HG03159 (cell line): ENCODE results near the gene ANKRD7.
"Not testable (repeated sequence)": the region's sequence is repeated elsewhere in the genome, so short reads cannot be mapped to it uniquely, and the experiment has no call there.

Experiments
- ATAC-seq: cut with Tn5 transposase; IDR thresholded peaks from one replicate; pipeline ENCODE4 v1.9.1; 2021; ENCODE audit warnings: mild to moderate bottlenecking, moderate library complexity; ENCODE audit not compliant: unreplicated experiment

Gene ANKRD7

DNA sequence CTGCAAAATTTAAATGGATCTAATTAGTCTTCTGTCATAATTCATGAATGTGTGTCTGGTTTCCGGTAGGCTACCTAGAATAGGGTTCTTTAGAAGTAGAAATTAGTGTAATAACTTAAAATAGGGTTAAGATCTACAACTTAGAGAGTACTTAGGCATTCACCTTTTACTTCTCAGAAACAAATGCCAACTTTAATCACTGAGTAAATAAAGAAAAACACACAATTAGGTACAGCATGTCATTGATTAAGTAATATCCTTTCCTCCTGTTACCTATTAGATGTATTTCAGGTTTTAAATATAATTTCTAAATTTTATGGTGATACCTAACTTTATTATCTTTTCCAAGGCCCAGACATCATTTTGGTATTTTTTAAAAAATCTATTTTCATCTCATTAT lies 9.3 kb downstream of the ANKRD7 start:
- ATAC-seq, result no peak

DNA sequence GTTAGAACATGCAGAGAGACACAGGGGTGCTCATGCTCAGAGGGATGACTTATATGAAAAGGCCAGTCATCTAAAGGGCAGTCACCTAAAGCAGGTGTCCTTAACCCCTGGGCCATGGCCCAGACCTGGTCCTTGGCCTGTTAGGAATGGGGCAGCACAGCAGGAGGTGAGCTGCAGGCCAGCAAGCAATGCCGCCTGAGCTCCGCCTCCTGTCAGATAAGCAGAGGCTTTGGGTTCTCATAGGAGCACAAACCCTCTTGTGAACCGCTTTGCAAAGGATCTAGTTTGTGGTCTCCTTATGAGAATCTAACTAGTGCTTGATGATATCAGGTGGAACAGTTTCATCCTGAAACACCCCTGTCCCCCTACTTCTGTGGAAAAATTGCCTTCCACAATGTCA lies 14.5 kb downstream of the ANKRD7 start:
- ATAC-seq, result no peak

DNA sequence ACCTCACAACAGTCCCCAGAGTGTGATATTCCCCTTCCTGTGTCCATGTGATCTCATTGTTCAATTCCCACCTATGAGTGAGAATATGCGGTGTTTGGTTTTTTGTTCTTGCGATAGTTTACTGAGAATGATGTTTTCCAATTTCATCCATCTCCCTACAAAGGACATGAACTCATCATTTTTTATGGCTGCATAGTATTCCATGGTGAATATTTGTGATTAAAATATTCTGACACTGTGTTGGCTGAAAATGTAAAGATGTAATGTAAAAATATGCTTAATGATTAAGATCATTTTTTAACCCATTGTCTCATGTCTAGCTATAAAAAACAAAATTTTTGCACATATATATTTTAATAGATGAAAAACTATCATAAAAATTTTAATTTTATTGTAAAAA lies 15.8 kb downstream of the ANKRD7 start:
- not testable (repeated sequence) for ATAC-seq

DNA sequence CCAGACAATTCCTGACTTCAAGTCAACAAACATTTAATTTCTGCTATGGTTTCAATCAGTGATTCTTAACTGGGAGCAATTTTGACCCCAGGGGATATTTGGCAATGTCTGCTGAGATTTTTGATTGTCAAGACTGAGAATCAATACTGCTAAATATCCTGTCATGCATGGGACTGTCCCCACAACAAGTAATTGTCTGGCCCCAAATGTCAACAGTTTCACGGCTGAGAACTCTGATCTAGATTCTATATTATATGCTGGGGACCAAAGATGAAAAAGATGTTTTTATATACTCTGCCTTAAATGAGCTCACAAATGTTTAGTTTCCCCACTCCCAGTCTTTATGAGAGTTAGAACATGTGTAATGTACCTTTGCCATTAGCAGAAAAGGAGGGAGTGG lies 19.2 kb downstream of the ANKRD7 start:
- no peak for ATAC-seq

DNA sequence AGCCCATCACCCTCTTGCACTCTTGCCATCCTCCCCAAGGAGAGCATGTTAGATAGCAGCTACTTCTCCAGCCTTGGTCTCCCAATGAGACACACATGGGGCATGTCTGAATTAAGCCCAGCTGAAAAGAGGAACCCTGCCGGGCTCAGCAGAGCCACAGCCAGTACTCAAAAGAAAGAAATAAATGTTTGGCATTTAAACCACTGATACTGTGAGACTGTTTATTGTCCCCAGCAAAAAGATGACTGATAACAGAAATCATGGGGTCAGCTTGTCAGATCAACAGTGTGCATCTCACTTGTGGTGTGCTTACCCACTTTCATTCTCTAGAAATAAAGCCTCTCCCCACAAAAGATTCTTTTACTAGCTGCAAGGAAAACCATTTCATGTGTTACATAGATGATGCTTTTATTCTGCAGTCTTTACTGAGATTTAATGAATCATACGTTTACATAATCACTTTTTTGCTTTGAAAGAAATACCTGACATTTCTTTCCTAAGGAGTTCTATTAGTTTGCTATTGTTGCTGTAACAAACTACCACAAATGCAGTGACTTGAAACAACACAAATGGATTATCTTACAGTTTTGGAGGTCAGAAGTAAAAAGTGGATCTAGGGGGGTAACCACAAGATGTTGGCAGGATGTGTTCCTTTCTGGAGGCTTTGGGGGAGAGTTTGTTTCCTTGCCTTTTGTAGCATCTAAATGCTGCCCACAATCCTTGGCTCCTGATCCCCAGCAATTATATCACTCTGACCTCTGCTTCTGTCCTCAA lies 20.9 kb downstream of the ANKRD7 start:
- peak; percentile 55 for ATAC-seq

DNA sequence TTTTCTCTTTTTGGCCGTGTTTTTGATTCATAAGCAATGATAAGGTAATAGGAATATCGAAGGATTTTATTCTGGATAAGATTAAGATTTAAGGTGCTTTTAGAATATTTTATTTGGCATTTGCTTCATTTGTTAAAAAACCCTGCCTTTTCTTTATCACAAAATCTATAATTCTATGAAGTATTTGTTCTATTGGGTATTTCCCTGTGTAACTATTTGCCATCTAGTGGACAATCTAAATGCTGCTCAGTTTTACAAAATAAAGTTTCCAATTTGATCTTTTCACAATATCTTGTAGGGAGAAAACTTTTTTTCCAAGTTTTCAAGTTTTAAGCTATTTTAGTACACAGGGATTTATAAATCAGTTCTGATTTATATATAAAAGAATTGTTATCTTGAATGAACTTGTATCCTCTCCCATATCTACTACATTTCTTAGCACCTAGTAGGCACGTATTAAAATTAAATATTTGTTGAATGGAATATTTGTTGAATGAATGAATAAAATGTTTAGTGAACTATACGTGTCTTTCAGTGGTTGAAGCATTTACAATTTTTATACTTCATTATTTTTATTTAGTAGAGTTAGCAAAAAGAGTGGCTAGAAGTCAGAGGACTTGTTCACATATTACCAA lies 26.5 kb downstream of the ANKRD7 start:
- ATAC-seq, result no peak

DNA sequence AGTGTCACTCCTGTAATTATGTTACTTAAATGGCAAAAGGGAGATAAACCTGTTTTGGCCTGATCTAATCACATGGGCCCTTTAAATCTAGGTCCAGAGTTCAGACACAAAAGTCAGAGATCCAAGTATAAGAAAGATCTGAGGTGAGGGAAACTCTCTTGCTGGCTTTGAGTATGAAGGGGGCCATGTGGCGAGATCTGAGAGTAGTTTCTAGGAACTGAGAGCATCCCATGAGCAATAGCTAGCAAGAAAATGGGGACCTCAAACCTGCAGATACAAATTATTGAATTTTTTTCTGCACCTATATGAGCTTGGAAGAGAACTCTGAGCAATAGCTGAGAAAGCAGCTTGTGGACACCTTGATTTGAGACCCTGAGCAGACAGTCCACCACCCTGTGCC lies 27.6 kb downstream of the ANKRD7 start:
- peak; percentile 51 for ATAC-seq

DNA sequence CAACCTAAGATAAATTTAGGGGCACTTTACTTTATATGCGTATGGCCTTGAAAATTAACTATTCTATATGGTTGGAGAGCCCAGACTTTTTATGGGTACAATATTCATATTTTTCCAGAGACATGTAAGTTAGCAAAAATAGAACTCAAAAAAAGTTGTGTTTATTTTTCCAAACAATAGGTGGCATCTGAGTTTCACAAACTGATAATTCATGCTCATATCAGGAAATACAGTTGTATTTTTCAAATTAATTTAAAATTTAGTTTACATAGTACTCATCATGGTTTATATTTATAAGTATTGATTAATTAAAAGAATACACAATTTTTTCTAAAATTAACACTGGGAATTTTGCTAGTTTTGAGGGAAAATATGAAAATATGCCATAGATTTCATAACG lies 34.6 kb downstream of the ANKRD7 start:
- ATAC-seq, result no peak

DNA sequence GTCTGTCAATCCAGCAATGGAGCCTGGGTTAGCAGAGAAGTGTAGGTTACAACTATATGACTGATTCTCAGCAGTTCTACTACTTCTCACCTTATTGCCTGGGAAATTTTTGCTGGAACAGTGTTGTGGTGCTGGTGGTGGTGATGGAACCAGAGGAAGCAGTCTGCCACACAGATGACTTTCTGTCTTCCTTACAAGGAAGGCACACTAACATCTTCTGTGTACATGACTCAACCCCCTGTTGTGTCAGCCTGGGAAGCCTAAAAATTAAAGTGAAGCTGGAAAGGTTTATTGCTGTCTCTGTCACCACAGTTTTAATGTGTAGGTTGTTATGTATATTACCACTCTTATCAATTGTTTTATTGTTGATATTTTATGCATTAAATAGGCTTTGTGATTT lies 40.3 kb downstream of the ANKRD7 start:
- no peak for ATAC-seq

DNA sequence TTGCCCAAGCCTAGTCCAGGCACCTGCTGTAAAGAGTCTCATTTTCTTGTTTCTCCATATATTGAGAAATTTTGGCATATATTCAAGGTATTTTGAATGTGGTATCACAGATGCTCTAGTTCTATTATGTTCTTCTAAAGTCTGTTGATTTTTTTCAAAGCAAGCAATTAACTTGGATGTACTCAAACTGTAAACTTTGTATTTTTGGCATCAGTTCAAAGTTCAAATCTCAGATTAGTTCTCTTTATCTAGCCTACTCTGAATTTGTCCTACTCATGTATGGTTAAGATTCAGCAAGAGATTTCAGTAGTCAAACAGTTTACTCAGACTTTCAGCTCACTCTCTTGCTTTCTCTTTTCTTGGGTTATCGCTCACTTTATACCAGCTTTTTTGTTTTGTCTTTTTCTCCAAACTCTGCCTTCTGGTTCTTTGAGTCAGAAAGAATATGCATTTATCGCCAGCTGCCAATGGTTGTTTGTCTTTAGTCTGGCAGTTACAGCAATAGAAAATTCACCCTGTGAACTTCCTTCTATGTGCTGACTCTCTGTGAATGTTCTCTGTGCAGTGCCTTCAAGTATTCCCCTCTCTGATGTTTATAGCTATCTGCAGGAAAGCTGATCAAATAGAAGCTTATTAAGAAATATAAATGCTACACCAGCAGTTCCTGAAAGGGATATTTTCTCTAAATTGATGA lies 56.0 kb downstream of the ANKRD7 start:
- ATAC-seq, result no peak

DNA sequence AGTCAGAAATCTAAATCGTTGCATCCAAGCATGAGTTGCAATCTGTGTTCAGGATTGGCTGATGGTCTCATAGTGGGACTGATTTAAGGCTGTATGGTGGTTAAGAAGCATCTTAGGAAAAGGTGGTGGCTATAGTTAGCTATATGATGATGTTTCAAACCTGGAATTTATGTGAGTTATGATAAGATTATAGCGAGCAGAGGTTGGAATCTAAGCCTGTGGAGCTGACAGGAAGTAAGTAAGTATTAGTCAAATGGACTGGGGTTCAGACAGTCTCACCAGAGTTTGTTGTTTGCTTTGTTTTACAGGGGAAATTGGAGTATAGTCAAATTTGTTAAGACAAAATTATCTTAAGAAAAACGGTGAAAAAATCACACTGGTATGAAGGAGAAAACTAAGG lies 56.7 kb downstream of the ANKRD7 start:
- ATAC-seq, result no peak

DNA sequence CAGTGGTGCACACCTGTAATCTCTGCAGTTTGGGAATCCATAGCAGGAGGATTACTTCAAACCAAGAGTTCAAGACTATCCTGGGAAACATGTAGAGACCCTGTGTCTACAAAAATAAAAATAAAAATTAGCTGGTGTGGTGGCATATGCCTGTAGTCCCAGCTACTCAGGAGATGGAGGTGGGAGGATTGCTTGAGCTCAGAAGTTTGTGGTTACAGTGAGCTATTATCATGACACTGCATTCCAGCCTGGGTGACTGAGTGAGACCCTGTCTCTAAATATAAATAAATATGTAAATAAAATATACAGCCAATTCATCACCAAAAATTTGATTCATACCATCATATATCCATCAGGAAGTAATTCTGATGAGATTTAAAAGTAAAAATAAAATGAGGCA lies 60.9 kb downstream of the ANKRD7 start:
- ATAC-seq, result no peak

DNA sequence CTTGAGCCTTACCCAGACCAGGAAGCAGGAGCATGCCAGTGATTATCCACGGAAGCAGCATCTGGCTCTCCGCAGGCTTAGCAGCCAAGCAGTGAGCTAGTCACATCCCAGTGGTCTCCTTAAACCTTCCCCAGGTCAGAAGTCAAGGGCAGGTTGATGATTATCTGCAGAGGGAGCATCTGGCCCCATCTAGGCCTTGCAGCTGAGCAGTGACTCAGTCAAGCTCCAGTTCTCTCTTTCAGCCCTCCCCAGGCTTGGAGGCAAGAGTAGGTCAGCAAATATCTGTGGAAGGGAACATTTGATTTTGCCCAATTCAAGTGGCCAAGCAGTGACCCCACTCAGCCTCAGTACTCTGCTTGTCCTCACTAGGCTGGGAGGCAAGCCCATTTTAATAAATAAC lies 61.6 kb downstream of the ANKRD7 start:
- no peak for ATAC-seq

DNA sequence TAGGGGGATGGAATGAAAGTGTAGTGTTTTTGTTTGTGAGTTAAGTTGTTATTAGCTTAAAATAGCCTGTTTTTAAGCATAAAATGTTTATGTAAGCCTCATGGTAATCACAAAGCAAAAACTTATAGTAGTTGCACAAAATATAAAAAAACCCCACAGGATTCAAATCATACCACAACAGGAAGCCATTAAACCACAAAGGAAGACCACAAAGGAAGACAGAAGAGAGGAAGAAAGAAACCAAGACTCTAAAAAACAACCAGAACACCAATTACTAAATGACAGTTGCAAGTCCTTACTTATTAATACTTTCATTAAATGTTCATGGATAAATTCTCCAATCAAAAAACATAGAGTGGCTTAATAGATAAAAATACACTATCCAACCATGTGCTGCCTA lies 63.6 kb downstream of the ANKRD7 start:
- ATAC-seq, result peak; percentile 76

DNA sequence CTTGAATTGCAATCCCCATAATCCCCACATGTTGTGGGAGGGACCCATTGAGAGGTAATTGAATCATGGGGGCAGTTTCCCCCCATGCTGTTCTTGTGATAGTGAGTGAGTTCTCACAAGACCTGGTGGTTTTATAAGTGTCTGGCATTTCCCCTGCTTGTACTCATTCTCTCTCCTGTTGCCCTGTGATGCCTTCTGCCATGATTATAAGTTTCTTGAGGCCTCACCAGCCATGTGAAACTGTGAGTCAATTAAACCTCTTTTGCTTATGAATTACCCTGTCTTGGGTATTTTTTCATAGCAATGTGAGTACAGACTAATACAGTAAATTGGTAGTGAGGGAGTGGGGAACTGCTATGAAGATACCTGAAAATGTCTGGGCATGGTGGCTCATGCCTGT lies 65.0 kb downstream of the ANKRD7 start:
- ATAC-seq, result no peak
